GM21526 (cell line): Measurements from ENCODE around the gene TEX11.
"Not testable (repeated sequence)": the region's sequence is repeated elsewhere in the genome, so short reads cannot be mapped to it uniquely, and the experiment has no call there.

Experiments
- ATAC-seq: cut with Tn5 transposase; IDR thresholded peaks from one replicate; pipeline ENCODE4 v1.9.1; 2021; ENCODE audit warnings: moderate library complexity; ENCODE audit not compliant: unreplicated experiment, low FRiP score

Gene TEX11

GRCh38 chrX:70618467-70618866 is 290.0 kb downstream of the TEX11 start:
- no peak for ATAC-seq

GRCh38 chrX:70613295-70613694 is 295.2 kb downstream of the TEX11 start:
- ATAC-seq, result no peak

GRCh38 chrX:70605352-70605751 is 303.2 kb downstream of the TEX11 start:
- ATAC-seq, result no peak

GRCh38 chrX:70592091-70592490 is 316.4 kb downstream of the TEX11 start:
- no peak for ATAC-seq

- not testable (repeated sequence) for ATAC-seq
Measured at GRCh38 chrX:70587158-70587557, 321.4 kb downstream of the TEX11 start.

GRCh38 chrX:70577442-70577841 is 331.1 kb downstream of the TEX11 start:
- no peak for ATAC-seq

- ATAC-seq, result not testable (repeated sequence)
Measured at GRCh38 chrX:70569922-70570576, 338.5 kb downstream of the TEX11 start.

- ATAC-seq, result no peak
Measured at GRCh38 chrX:70554948-70555347, 353.6 kb downstream of the TEX11 start.

- no peak for ATAC-seq
Measured at GRCh38 chrX:70554523-70554922, 354.0 kb downstream of the TEX11 start.

GRCh38 chrX:70554081-70554480 is 354.4 kb downstream of the TEX11 start:
- no peak for ATAC-seq

- no peak for ATAC-seq
Measured at GRCh38 chrX:70553516-70553915, 355.0 kb downstream of the TEX11 start.

- ATAC-seq, result no peak
Measured at GRCh38 chrX:70552130-70552704, 356.3 kb downstream of the TEX11 start.

- no peak for ATAC-seq
Measured at GRCh38 chrX:70549429-70549828, 359.1 kb downstream of the TEX11 start.

- ATAC-seq, result no peak
Measured at GRCh38 chrX:70535198-70535597, 373.3 kb downstream of the TEX11 start.

GRCh38 chrX:70527610-70528345 is 380.7 kb downstream of the TEX11 start:
- no peak for ATAC-seq

GRCh38 chrX:70527053-70527452 is 381.5 kb downstream of the TEX11 start:
- no peak for ATAC-seq

- ATAC-seq, result no peak
Measured at GRCh38 chrX:70525733-70526132, 382.8 kb downstream of the TEX11 start.

GRCh38 chrX:70515692-70516091 is 392.8 kb downstream of the TEX11 start:
- not testable (repeated sequence) for ATAC-seq

- ATAC-seq, result not testable (repeated sequence)
Measured at GRCh38 chrX:70515270-70515669, 393.2 kb downstream of the TEX11 start.

- no peak for ATAC-seq
Measured at GRCh38 chrX:70509078-70509477, 399.4 kb downstream of the TEX11 start.

GRCh38 chrX:70508296-70508911 is 400.1 kb downstream of the TEX11 start:
- no peak for ATAC-seq
